HG02623 (cell line): ENCODE measurements around the gene CDON.
A peak's percentile ranks its signal among the peaks of the same experiment; 100 is the strongest.
"Not testable (repeated sequence)": the region's sequence is repeated elsewhere in the genome, so short reads cannot be mapped to it uniquely, and the experiment has no call there.

Experiments used
- ATAC-seq: cut with Tn5 transposase; IDR thresholded peaks from one replicate; pipeline ENCODE4 v1.9.1; 2021; ENCODE audit warnings: moderate library complexity; ENCODE audit not compliant: unreplicated experiment

Gene CDON

GRCh38 chr11:125999234-125999880, 63.3 kb downstream of the CDON start:
- ATAC-seq, result no peak

GRCh38 chr11:125998267-125998666, 64.4 kb downstream of the CDON start:
- ATAC-seq, result no peak

GRCh38 chr11:125995313-125995712, 67.4 kb downstream of the CDON start:
- peak; percentile 73 for ATAC-seq

GRCh38 chr11:125994509-125994908, 68.2 kb downstream of the CDON start:
- ATAC-seq, result no peak

GRCh38 chr11:125992893-125993292, 69.8 kb downstream of the CDON start:
- ATAC-seq, result no peak

GRCh38 chr11:125990244-125990643, 72.4 kb downstream of the CDON start:
- no peak for ATAC-seq

- no peak for ATAC-seq
Measured at GRCh38 chr11:125987066-125987641, 75.5 kb downstream of the CDON start.

GRCh38 chr11:125985956-125986355, 76.7 kb downstream of the CDON start:
- not testable (repeated sequence) for ATAC-seq

- no peak for ATAC-seq
Measured at GRCh38 chr11:125982348-125982730, 80.3 kb downstream of the CDON start.

GRCh38 chr11:125980436-125980835, 82.2 kb downstream of the CDON start:
- ATAC-seq, result no peak

GRCh38 chr11:125979511-125979910, 83.2 kb downstream of the CDON start:
- no peak for ATAC-seq

- ATAC-seq, result no peak
Measured at GRCh38 chr11:125978778-125979407, 83.8 kb downstream of the CDON start.

GRCh38 chr11:125978181-125978716, 84.4 kb downstream of the CDON start:
- no peak for ATAC-seq

GRCh38 chr11:125977333-125977732, 85.3 kb downstream of the CDON start:
- no peak for ATAC-seq

GRCh38 chr11:125976156-125976555, 86.5 kb downstream of the CDON start:
- ATAC-seq, result no peak

- ATAC-seq, result no peak
Measured at GRCh38 chr11:125975634-125976033, 87.0 kb downstream of the CDON start.

GRCh38 chr11:125974284-125974683, 88.4 kb downstream of the CDON start:
- ATAC-seq, result no peak

- no peak for ATAC-seq
Measured at GRCh38 chr11:125971618-125972017, 91.0 kb downstream of the CDON start.

- ATAC-seq, result no peak
Measured at GRCh38 chr11:125968354-125968753, 94.3 kb downstream of the CDON start.

- ATAC-seq, result no peak
Measured at GRCh38 chr11:125967515-125967914, 95.2 kb downstream of the CDON start.

GRCh38 chr11:125960771-125961170, 101.9 kb downstream of the CDON start:
- ATAC-seq, result no peak

- ATAC-seq, result no peak
Measured at GRCh38 chr11:125959931-125960330, 102.7 kb downstream of the CDON start.
